Endothelial cell of umbilical vein (primary cell): ENCODE data around the gene SUPT3H. TPM values are rescaled to one million over a fixed set of nuclear protein-coding genes. Genes with fewer than 3 reads are reported as not detected.

Source experiments
- BruUV-seq: library from RNA; stranded (reverse); fragments of 400-500 nt; replicated peaks from 2 replicates; lab custom pipeline; 2021; lab: Mats Ljungman, UMichigan
- CTCF ChIA-PET: fragments of 300-600, 350-600 bp; sonication (Branson Sonifier 250); formaldehyde crosslinking; loops from one replicate; lab custom pipeline; 2021; ENCODE audit warnings: antibody characterized with exemption, inconsistent platforms; lab: Charles Lee
- POLR2A ChIA-PET: fragments of 300-600, 350-600 bp; sonication (Branson Sonifier 250); formaldehyde crosslinking; loops from one replicate; lab custom pipeline; 2021; ENCODE audit warnings: antibody characterized with exemption, inconsistent platforms; lab: Charles Lee
- DNase-seq: peaks from one replicate; pipeline ENCODE4 v3.0.0-alpha.2; 2011; ENCODE audit warnings: low read depth, low spot score
- FAIRE-seq: peaks from 2 replicates; lab custom pipeline; 2011; peaks lifted over from hg19 to GRCh38; lab: Jason Lieb, UNC
- H2AFZ ChIP-seq: 2 replicates; pipeline ENCODE4 v1.6.0; 2012; ENCODE audit warnings: low read depth, low read length, control low read depth, inconsistent platforms
- H3K27ac ChIP-seq: 2 replicates; pipeline ENCODE4 v1.5.1; 2011; ENCODE audit warnings: low read depth, mild to moderate bottlenecking, control low read depth, low read length, moderate library complexity; ENCODE audit not compliant: insufficient read depth
- H3K27me3 ChIP-seq, 2 experiments: 2 replicates each; pipeline versions ENCODE4 v1.6.0 to v1.6.1; 2011; ENCODE audit warnings: low read length in 2 of 2, mixed read lengths in 1 of 2; ENCODE audit not compliant: control insufficient read depth in 2 of 2, insufficient read depth in 2 of 2
- H3K36me3 ChIP-seq, 2 experiments: 2 replicates in 1 of 2; 3 replicates in 1 of 2; pipeline ENCODE4 v1.5.1; 2011; ENCODE audit warnings: low read length in 2 of 2, mild to moderate bottlenecking in 1 of 2, moderate library complexity in 1 of 2; ENCODE audit not compliant: control insufficient read depth in 2 of 2, insufficient read depth in 2 of 2; ENCODE audit errors: extremely low read depth in 1 of 2
- H3K4me1 ChIP-seq: 3 replicates; pipeline ENCODE4 v1.5.1; 2011; ENCODE audit warnings: mild to moderate bottlenecking, low read length; ENCODE audit not compliant: control insufficient read depth, insufficient read depth; ENCODE audit errors: extremely low read depth
- H3K4me2 ChIP-seq: 2 replicates; pipeline ENCODE4 v1.6.1; 2011; ENCODE audit warnings: low read length, control low read depth, mixed read lengths; ENCODE audit not compliant: insufficient read depth
- H3K4me3 ChIP-seq, 3 experiments: fragments of 200-600 bp in 1 of 3; sonication (generic), shearing (Covaris generic) in 1 of 3; replicated peaks in 1 of 3; 2 replicates each; pipeline ENCODE4 v1.5.1; 2011 to 2016; ENCODE audit warnings: control low read depth in 3 of 3, low read length in 3 of 3, mild to moderate bottlenecking in 2 of 3, inconsistent platforms in 1 of 3, low read depth in 1 of 3, moderate library complexity in 1 of 3; ENCODE audit not compliant: insufficient read depth in 1 of 3
- H3K79me2 ChIP-seq: 2 replicates; pipeline ENCODE4 v1.6.0; 2012; ENCODE audit warnings: low read length, inconsistent platforms; ENCODE audit not compliant: control insufficient read depth, insufficient read depth
- H3K9ac ChIP-seq: replicated peaks from 2 replicates; pipeline ENCODE3; 2011; ENCODE audit warnings: low read length, control low read depth; ENCODE audit not compliant: insufficient read depth; ENCODE audit errors: extremely low read depth
- H3K9me1 ChIP-seq: replicated peaks from 3 replicates; pipeline ENCODE4 v1.6.0; 2011; ENCODE audit warnings: mild to moderate bottlenecking, low read length; ENCODE audit not compliant: control insufficient read depth, insufficient read depth; ENCODE audit errors: extremely low read depth
- H3K9me3 ChIP-seq: replicated peaks from 2 replicates; pipeline ENCODE4 v1.5.1; 2012; ENCODE audit warnings: low read length, inconsistent platforms; ENCODE audit not compliant: control insufficient read depth, insufficient read depth
- H4K20me1 ChIP-seq: replicated peaks from 2 replicates; pipeline ENCODE3; 2011; ENCODE audit warnings: mild to moderate bottlenecking, low read length; ENCODE audit not compliant: control insufficient read depth, insufficient read depth; ENCODE audit errors: extremely low read depth
- EZH2 ChIP-seq: IDR thresholded peaks from 2 replicates; pipeline ENCODE4 v1.6.1; 2012; ENCODE audit warnings: borderline replicate concordance, low read depth, mild to moderate bottlenecking, moderate library complexity, low read length, inconsistent platforms; ENCODE audit not compliant: severe bottlenecking
- FOS ChIP-seq: IDR thresholded peaks from 2 replicates; pipeline ENCODE4 v1.6.1; 2011; ENCODE audit warnings: mild to moderate bottlenecking, low read length, moderate library complexity, borderline replicate concordance; ENCODE audit not compliant: insufficient read depth
- GATA2 ChIP-seq: IDR thresholded peaks from 2 replicates; pipeline ENCODE4 v1.7.0; 2011; ENCODE audit warnings: low read depth, mild to moderate bottlenecking, moderate library complexity, mixed read lengths, low read length; ENCODE audit not compliant: insufficient read length, insufficient read depth
- JUN ChIP-seq: IDR thresholded peaks from 2 replicates; pipeline ENCODE4 v1.6.1; 2011; ENCODE audit warnings: borderline replicate concordance, low read depth; ENCODE audit not compliant: insufficient read length, insufficient read depth
- MYC ChIP-seq: IDR thresholded peaks from one replicate; pipeline ENCODE4 v1.6.1; 2011; ENCODE audit warnings: mild to moderate bottlenecking, low read depth, low read length
- POLR2A ChIP-seq: IDR thresholded peaks from 2 replicates; pipeline ENCODE4 v1.6.1; 2012; ENCODE audit warnings: low read depth, mild to moderate bottlenecking, control low read depth, low read length
- POLR2AphosphoS5 ChIP-seq: IDR thresholded peaks from 2 replicates; pipeline ENCODE4 v1.6.1; 2012; ENCODE audit warnings: low read depth, mild to moderate bottlenecking, control low read depth, low read length, moderate library complexity; ENCODE audit not compliant: insufficient read depth
- dilution Hi-C: fragments of 300-500 bp; cut with MboI; formaldehyde crosslinking; loops from one replicate; pipeline ENCODE4 v1.15.0; 2019; ENCODE audit warnings: low sequenced_read_pairs; ENCODE audit not compliant: extremely low pct_ligation_motif_present
- intact Hi-C: fragments of 100-400 bp; cut with micrococcal nuclease; formaldehyde crosslinking; loops from one replicate; pipeline ENCODE4 v1.10.0; 2022
- polyA plus RNA-seq, 4 experiments: library from polyadenylated mRNA; depleted of rRNA in 3 of 4; stranded (reverse) in 3 of 4; unstranded in 1 of 4; fragments of >200 nt; gene quantifications; 2 replicates each; pipeline versions ENCODE4 v1.2.1 to v1.2.3, GENCODE V29; 2011 to 2012; ENCODE audit warnings: missing spikeins in 1 of 4
- total RNA-seq: library from RNA; stranded (reverse); gene quantifications from 2 replicates; pipeline ENCODE4 v1.2.3, GENCODE V29; 2021
- TF ChIP-seq, protein P1 (sequence below): IDR thresholded peaks from 2 replicates; pipeline ENCODE4 v1.6.1; 2011; ENCODE audit not compliant: insufficient read depth, insufficient read length
- TF ChIP-seq, protein P2 (sequence below), 2 donors: IDR thresholded peaks; 1 replicate in 1 of 2; 2 replicates in 1 of 2; pipeline ENCODE4 v1.5.1; 2011; ENCODE audit warnings: low read length in 2 of 2, mild to moderate bottlenecking in 2 of 2, moderate library complexity in 2 of 2, control low read depth in 1 of 2, inconsistent platforms in 1 of 2, low read depth in 1 of 2; ENCODE audit not compliant: insufficient read depth in 1 of 2; ENCODE audit errors: extremely low read depth in 1 of 2

SUPT3H gene
- total and polyA plus RNA-seq, 2 donors (not counting 3 experiments of a cell fraction or from before 2014, with no cell fraction given): 8.3 to 9.8 TPM

DNA sequence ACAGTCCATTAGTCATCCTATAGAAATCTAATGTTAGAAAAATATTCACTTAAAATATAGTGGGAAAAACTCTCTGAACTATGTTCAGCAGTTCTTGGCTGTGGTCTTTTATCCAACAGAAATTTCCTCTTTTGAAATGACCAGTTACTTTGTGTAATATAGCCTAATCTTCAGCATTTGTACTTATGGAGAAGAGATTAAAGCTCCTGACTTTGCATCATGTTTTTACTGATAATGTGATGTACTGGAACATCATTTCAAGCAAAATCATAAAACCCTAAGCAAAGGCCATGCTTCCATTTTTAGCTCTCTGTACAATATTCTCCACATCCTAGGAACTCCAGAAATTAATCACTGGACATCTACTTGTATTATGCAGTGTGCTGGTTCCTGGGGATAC lies 480.4 kb downstream of the SUPT3H start:
- H3K4me1 ChIP-seq: no peaks in the 10 kb centered on the region
- no TSS peak for BruUV-seq
- dilution Hi-C loops: no loop called here
- H3K9ac ChIP-seq: no peak overlapping the region
- no peaks in the 10 kb centered on the region for H3K79me2 ChIP-seq
- intact Hi-C loops: no loop called here
- no peak overlapping the region for H3K27ac ChIP-seq
- no peaks in the 10 kb centered on the region for H4K20me1 ChIP-seq
- no peak overlapping the region for H3K4me2 ChIP-seq
- POLR2A ChIA-PET: no interaction called here
- FAIRE-seq: no peak
- H2AFZ ChIP-seq: no peak overlapping the region
- H3K36me3 ChIP-seq: no peaks in the 10 kb centered on the region
- TF ChIP-seq JUN: no peak
- TF ChIP-seq POLR2AphosphoS5: no peak
- TF ChIP-seq, protein P1, sequence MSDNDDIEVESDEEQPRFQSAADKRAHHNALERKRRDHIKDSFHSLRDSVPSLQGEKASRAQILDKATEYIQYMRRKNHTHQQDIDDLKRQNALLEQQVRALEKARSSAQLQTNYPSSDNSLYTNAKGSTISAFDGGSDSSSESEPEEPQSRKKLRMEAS: no peak
- no peak for TF ChIP-seq GATA2
- TF ChIP-seq EZH2: no peak
- TF ChIP-seq MYC: no peak
- no peak for TF ChIP-seq FOS
- no peak for TF ChIP-seq POLR2A
- TF ChIP-seq, protein P2, sequence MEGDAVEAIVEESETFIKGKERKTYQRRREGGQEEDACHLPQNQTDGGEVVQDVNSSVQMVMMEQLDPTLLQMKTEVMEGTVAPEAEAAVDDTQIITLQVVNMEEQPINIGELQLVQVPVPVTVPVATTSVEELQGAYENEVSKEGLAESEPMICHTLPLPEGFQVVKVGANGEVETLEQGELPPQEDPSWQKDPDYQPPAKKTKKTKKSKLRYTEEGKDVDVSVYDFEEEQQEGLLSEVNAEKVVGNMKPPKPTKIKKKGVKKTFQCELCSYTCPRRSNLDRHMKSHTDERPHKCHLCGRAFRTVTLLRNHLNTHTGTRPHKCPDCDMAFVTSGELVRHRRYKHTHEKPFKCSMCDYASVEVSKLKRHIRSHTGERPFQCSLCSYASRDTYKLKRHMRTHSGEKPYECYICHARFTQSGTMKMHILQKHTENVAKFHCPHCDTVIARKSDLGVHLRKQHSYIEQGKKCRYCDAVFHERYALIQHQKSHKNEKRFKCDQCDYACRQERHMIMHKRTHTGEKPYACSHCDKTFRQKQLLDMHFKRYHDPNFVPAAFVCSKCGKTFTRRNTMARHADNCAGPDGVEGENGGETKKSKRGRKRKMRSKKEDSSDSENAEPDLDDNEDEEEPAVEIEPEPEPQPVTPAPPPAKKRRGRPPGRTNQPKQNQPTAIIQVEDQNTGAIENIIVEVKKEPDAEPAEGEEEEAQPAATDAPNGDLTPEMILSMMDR (IDR thresholded peaks at IDR 0.05; ENCODE audit: extremely low read depth in 1 of 2, insufficient read depth in 1 of 2, low read depth in 1 of 2, low read length in 2 of 2): no peak
- H3K9me1 ChIP-seq: no peaks in the 10 kb centered on the region
- H3K4me3 ChIP-seq: no peak overlapping the region
- no peak for DNase-seq
- CTCF ChIA-PET: interaction anchor here (0.5 kb wide), 1 partner anchor 262 kb away, joined by 3 read pairs; no protein-coding TSS in a partner anchor
- no peaks in the 10 kb centered on the region for H3K9me3 ChIP-seq
- no peaks in the 10 kb centered on the region for H3K27me3 ChIP-seq
